Cardiac septum (tissue), 1 donor: ENCODE results near the gene TPRN. TPM values are rescaled to one million over a fixed set of nuclear protein-coding genes. Genes with fewer than 3 reads are reported as not detected.

ENCODE experiments used
- DNase-seq: peaks from one replicate; pipeline ENCODE4 v3.0.0-alpha.2; 2020; ENCODE audit warnings: low spot score
- intact Hi-C: fragments of 100-400 bp; cut with DNase I; formaldehyde crosslinking; loops from one replicate; pipeline ENCODE4 v1.14.0; 2022
- total RNA-seq: library from RNA; stranded (reverse); fragmentation: NEBNext Ultra II Directional; extraction: Animal tissue kit (Norgen Biotek cat#: 25700); gene quantifications from one replicate; pipeline ENCODE4 v1.2.1, GENCODE V29; 2021
- donor health status: DM: no; HTN: no; CAD: no.

Gene TPRN
- total RNA-seq, 1 donor from 2014 or later: 13.5 TPM

DNA sequence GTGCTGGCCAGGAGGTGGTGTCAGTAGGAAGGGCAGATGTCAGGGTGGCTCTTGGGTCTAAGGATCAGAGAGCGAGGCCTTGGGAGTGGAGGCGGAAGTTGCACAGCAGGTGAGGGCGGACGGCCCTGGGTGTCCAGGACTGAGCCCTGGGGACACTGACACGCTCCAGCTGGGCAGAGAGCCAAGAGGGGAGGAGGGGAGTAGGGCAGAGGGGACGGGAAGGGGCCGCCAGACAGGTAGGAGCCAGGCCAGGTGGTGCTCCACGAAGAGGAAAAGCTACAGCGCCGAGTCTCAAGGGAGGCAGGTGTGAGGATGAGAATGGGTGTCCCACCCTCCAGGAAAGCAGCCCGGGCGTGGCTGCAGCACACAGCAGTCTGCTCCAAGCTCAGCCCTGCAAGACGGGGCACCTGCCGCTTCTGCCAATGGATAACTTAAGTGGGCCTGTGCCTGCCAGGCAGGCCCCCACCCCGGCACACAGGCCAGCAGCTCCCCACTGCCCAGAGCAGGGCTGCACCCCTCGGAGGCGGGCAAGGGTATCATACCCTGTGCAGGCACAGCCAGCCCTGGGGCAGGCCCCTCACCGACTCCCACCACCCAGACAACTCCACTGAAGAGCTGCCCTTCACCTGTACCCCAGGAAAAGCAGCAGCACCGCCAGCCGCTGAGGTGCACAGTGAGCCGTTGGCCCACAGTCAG, 4.9 kb downstream of the TPRN start:
- intact Hi-C loops: no loop called here
- no peak for DNase-seq

GRCh38 chr9:137194909-137195308, 5.6 kb downstream of the TPRN start:
- DNase-seq: no peak
- intact Hi-C loops: no loop called here

- intact Hi-C loops: no loop called here
- DNase-seq: peak; percentile 83
These were observed 6.2 kb downstream of the TPRN start for GRCh38 chr9:137194388-137194787.

GRCh38 chr9:137193771-137194170, 6.8 kb downstream of the TPRN start:
- DNase-seq: no peak
- intact Hi-C loops: no loop called here

- DNase-seq: no peak
- intact Hi-C loops: no loop called here
These were observed 7.7 kb downstream of the TPRN start for GRCh38 chr9:137192859-137193258.

GRCh38 chr9:137192448-137192780, 8.1 kb downstream of the TPRN start:
- DNase-seq: no peak
- intact Hi-C loops: no loop called here

DNA sequence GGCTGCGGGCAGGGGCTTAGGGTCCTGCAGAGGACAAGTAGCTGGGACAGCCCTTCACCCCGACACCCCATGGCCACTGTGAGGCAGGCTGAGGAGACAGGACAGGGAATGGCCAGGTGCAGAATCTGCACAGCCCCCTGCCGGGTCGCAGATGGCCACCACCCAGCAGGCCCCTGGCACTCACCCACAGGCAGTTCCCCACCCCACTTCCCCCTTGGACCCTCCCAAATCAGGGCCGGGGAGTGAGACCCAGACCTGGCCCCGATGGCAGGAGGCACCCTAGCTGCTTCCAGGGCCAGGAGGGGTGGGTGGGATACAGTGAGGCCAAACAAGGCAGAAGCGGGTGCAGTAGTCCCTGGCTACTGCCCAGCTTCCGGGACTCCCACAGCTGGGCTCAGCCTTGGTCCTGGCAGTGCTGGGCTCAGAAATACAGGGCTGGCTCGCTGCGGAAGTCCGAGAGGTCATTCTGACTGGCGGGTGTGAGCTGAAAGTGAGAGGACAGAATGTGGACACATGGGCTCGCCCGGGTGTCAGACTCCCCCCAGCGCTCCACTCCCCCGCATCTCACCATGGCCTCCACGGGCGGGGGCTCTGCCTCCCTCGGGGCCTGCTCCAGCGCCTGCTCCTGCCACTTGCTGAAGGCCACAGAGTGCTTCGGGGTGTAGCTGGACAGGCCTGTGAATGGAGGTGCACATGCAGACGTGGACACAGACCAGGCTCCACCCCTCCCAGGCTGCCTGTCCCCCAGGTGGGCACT, 8.7 kb downstream of the TPRN start:
- intact Hi-C loops: no loop called here
- no peak for DNase-seq

- intact Hi-C loops: no loop called here
- no peak for DNase-seq
These were observed 9.3 kb downstream of the TPRN start for GRCh38 chr9:137191245-137191644.

DNA sequence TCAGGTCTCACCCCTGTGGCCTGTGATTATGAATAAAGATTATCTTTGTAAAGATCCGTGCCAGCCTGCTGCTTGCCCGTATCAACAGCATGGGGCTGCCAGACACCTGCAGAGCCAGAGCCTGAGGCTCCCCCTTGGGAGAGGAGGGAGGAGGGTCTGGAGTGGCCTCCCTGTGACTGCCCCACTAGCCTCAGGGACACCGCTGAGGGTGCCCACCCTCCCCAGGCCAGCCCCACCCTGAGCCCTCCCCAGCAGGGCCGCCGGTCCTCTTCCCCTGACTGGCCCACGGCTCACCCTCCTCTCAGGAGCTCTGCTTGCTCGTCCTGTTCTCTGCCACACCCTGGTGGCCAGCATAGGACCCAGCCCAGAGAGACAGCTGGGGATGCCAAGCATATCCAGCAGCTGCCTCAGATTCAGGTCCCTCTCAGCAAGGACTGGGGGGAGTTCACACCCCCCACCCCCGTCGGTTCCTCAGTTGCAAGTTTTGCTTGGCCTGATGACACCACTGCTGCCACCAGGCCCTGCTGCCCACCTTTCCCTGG, 10.2 kb downstream of the TPRN start:
- DNase-seq: no peak
- intact Hi-C loops: no loop called here

DNA sequence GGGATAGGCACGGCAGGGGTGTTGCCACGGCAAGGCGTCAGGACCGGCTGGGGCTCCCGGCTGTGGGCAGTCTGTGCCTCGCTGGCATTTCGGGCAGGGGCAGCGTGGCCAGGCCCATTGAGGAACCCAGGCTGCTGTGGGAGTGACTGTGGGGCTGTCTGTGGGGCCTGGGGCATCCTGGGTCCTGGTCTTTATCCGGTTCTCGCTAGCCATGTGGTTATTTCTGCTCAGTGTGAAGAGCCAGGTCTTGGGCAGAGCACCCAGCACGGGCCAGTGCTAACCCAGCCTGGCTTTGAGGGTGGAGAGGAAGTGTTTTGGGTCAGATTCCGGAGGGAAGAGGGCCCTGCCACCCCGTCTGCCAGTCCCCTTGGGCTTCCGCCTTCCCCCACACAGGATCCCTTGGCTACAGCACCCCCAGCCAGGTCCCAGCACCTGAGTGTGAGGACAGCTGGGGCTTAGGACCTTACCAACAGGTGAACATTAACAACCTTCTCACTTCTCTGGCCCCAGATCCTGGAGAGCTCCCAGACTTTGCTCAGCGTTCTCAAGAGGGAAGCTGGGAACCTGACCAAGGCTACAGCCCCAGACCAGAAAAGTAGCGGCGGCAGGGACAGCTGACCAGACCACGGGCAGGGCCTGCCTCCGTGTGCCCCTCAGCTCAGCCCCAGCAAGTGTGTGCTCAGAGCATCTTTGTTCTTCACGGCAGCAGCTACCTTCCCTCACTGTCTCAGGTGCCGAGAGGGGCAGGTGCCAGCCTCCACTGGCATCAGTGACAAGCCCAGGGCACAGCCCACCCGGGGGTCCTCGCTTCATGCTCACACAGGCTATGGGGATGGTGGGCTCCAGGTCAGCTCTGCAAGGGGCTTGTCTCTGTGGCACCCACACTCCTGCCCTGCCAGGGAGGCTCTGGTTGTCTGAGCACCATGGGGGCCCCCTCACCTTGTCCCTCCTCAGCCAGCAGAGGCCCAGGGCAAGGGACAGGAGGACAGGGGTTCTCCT, 10.9 kb downstream of the TPRN start:
- intact Hi-C loops: loop anchor here (2.0 kb wide), 2 partner anchors 15 to 33 kb away; partner anchors contain the start of genes NDOR1, RNF208 and TMEM203
- no peak for DNase-seq

DNA sequence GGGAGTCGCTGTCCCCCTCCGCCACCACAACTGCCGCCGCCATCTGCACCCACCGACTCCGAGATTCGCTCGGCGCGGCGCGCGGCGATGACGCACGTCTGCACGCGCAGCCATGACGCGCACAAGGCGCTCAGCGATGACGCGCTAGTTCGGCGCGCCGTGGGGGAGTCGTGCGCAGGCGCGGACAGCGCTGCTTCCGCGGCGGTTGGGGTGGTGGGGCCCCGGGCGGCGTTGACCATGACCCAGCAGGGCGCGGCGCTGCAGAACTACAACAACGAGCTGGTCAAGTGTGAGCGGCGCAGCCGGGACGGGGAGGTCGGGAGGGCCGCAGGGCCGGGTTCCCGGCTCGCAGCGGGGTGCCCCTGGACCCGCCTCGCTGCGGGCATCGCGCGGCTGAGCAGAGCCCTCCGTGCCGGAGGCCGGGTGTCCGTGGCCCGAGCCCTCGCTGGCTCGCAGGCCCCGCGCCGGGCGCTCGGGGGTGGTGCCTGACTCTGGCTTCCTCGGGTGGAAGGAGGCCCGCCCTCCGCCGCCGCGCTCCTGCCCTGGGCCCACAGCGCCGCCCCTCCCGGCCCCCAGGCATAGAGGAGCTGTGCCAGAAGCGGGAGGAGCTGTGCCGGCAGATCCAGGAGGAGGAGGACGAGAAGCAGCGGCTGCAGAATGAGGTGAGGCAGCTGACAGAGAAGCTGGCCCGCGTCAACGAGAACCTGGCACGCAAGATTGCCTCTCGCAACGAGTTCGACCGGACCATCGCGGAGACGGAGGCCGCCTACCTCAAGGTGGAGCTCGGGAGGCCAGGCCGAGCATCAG, 11.8 kb downstream of the TPRN start, which contains the start of the genes ANAPC2 and SSNA1:
Gene ANAPC2 (minus strand): TSS at position 71 of the 807 bp plus-strand sequence. CDS start 28 bp downstream, at position 43.
Gene SSNA1 (plus strand): TSS at position 187 of the 807 bp plus-strand sequence. CDS start 51 bp downstream, at position 238.
- DNase-seq: peak; percentile 95
- intact Hi-C loops: loop anchor here (2.0 kb wide), 2 partner anchors 16 to 34 kb away; partner anchors contain the start of genes NDOR1, RNF208 and TMEM203

- intact Hi-C loops: loop anchor here (2.0 kb wide), 2 partner anchors 17 to 35 kb away; partner anchors contain the start of genes NDOR1, RNF208 and TMEM203
- DNase-seq: no peak
These were observed 12.5 kb downstream of the TPRN start for GRCh38 chr9:137188086-137188489.

GRCh38 chr9:137187386-137187785, 13.2 kb downstream of the TPRN start:
- intact Hi-C loops: no loop called here

DNA sequence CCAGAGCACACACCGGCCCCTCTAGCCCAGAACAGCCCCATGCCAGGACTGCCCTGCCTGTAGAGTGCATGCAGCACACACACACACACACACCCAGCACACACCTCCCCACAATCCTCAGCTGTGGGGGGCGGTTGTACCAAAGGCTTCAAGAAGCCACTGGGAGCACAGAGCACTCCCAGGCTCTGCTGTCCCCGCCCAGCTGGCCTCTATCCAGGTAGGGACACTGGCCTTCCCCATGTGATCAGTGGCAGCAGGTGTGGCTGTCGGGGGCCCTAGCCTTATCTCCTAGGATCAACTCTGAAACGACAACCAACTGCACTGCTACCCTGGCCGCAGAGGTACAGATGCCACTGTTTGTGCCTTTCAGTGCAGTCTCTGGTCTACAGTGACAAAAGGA, 14.2 kb downstream of the TPRN start:
- intact Hi-C loops: no loop called here
- no peak for DNase-seq

More at GRCh38 chr9:137187386-137187785, 13.2 kb downstream of the TPRN start:
- DNase-seq: no peak

- intact Hi-C loops: no loop called here
- DNase-seq: no peak
These were observed 14.6 kb downstream of the TPRN start for GRCh38 chr9:137185921-137186320.

GRCh38 chr9:137184881-137185660, 15.5 kb downstream of the TPRN start:
- intact Hi-C loops: no loop called here
- DNase-seq: no peak

- intact Hi-C loops: no loop called here
- DNase-seq: no peak
These were observed 16.5 kb downstream of the TPRN start for GRCh38 chr9:137183980-137184595.
